Type B pancreatic cell (in vitro differentiated cells): ENCODE data around the gene MREG. TPM values are rescaled to one million over a fixed set of nuclear protein-coding genes. Genes with fewer than 3 reads are reported as not detected.

Source experiments
- DNase-seq: peaks from one replicate; pipeline ENCODE4 v3.0.0; 2021; ENCODE audit warnings: mixed read lengths; ENCODE audit not compliant: unreplicated experiment; ENCODE audit errors: extremely low spot score
- H3K27ac Mint-ChIP-seq: 2 replicates; pipeline ENCODE4 v1.8.0; 2021; ENCODE audit warnings: mild to moderate bottlenecking, mixed read lengths
- H3K27me3 Mint-ChIP-seq: 2 replicates; pipeline ENCODE4 v1.8.0; 2021; ENCODE audit warnings: mixed read lengths
- H3K36me3 Mint-ChIP-seq: 2 replicates; pipeline ENCODE4 v1.8.0; 2021; ENCODE audit warnings: mixed read lengths
- H3K4me1 Mint-ChIP-seq: one replicate; pipeline ENCODE4 v1.8.0; 2021; ENCODE audit warnings: mixed read lengths; ENCODE audit not compliant: unreplicated experiment
- H3K4me3 Mint-ChIP-seq: 2 replicates; pipeline ENCODE4 v1.8.0; 2021; ENCODE audit warnings: mild to moderate bottlenecking, mixed read lengths
- H3K9me3 Mint-ChIP-seq: 2 replicates; pipeline ENCODE4 v1.8.0; 2021; ENCODE audit warnings: mixed read lengths
- total RNA-seq: library from RNA; stranded (reverse); gene quantifications from 2 replicates; pipeline ENCODE4 v1.2.1, GENCODE V29; 2021; ENCODE audit warnings: low replicate concordance
- TF ChIP-seq, protein P1 (sequence below): fragments of 200-600 bp; sonication (generic); conservative IDR thresholded peaks from 2 replicates; pipeline ENCODE4 v1.5.0; 2021; ENCODE audit warnings: antibody characterized with exemption, mild to moderate bottlenecking

Gene MREG
- total RNA-seq, 1 donor from 2014 or later: 15.7 TPM

DNA sequence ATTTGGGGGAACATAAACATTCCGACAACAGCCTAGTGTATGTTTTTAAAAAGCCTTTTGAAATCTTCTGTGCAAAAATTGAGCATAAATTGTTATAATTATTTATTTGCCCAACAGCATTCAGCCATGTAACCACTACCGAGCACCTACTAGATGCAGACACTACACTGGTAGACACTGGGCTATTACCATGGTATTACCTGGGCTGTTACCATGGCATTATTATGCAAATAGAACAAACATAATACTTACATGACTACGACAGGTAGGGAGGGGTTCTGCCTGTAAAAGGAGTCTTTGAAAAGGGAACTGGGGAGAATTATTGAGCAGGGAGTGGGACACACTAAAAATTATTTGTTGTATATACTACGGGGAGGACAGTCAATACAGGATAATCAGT is 116.4 kb downstream of the MREG start:
- peaks cover 4% of the 10 kb centered on the region for H3K9me3 Mint-ChIP-seq
- no peaks in the 10 kb centered on the region for H3K36me3 Mint-ChIP-seq
- TF ChIP-seq, protein P1, sequence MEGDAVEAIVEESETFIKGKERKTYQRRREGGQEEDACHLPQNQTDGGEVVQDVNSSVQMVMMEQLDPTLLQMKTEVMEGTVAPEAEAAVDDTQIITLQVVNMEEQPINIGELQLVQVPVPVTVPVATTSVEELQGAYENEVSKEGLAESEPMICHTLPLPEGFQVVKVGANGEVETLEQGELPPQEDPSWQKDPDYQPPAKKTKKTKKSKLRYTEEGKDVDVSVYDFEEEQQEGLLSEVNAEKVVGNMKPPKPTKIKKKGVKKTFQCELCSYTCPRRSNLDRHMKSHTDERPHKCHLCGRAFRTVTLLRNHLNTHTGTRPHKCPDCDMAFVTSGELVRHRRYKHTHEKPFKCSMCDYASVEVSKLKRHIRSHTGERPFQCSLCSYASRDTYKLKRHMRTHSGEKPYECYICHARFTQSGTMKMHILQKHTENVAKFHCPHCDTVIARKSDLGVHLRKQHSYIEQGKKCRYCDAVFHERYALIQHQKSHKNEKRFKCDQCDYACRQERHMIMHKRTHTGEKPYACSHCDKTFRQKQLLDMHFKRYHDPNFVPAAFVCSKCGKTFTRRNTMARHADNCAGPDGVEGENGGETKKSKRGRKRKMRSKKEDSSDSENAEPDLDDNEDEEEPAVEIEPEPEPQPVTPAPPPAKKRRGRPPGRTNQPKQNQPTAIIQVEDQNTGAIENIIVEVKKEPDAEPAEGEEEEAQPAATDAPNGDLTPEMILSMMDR: no peak
- no peak overlapping the region for H3K4me3 Mint-ChIP-seq
- H3K4me1 Mint-ChIP-seq: no peaks in the 10 kb centered on the region
- no peak for DNase-seq
- H3K27me3 Mint-ChIP-seq: no peaks in the 10 kb centered on the region
- no peak overlapping the region for H3K27ac Mint-ChIP-seq

DNA sequence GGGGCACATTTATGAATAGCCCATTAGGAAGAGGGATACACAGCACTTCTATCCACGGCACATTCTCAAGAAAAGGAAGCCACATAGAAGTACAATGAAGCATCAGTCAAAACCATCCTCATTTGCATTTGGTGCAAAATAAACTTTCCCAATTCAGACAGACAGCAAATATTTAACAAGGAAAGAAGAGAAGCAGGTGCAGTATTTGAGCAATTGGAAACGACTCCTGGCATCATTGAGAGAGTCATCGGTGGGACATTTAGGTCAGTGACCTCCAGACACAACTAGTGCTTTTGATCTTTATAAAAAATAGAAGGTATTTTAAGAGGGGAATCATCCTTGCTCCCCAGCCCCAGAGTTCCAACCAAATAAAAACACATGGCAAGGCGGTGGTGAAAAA is 118.0 kb downstream of the MREG start:
- TF ChIP-seq, protein P1: no peak
- Mint-ChIP-seq H3K27me3 (no peaks in the 10 kb centered on the region), H3K4me1 (no peaks in the 10 kb centered on the region), H3K4me3 (no peak overlapping the region), H3K9me3 (peaks cover 4% of the 10 kb centered on the region), H3K36me3 (no peaks in the 10 kb centered on the region), H3K27ac (no peak overlapping the region)
- DNase-seq: no peak

Other genes starting within 250 kb of the MREG start
- gene PECR, start 68.3 kb upstream of the MREG start, total RNA-seq: 13.9 and 19.0 TPM in 2 replicates
- 2.1 and 5.1 TPM in 2 replicates for gene TMEM169, start 68.4 kb upstream of the MREG start, total RNA-seq
- gene XRCC5, start 95.8 kb upstream of the MREG start, total RNA-seq: 266 and 349 TPM in 2 replicates